ENCODE measurements around the gene RAB3IP. TPM values are rescaled to one million over a fixed set of nuclear protein-coding genes. Genes with fewer than 3 reads are reported as not detected.

RAB3IP gene
- total and polyA plus RNA-seq, 2 of the 4 experiments (the other 2 are of a cell fraction), result 1.5 to 2.7 TPM

GRCh38 chr12:69698054-69698453 lies 40.6 kb upstream of the RAB3IP start:
- H3K9me1 ChIP-seq (ENCODE audit: insufficient read depth, low read length), result no peaks in the 10 kb centered on the region
- H2BK15ac ChIP-seq (ENCODE audit: low read depth, low read length), result no peak overlapping the region
- no TSS peak for BruUV-seq (replicated peaks)
- H3K4ac ChIP-seq (ENCODE audit: low read depth, low read length), result no peak overlapping the region
- CTCF ChIA-PET, result no interaction called here
- no peak overlapping the region for H4K91ac ChIP-seq (ENCODE audit: insufficient read depth, low read depth, low read length)
- no peaks in the 10 kb centered on the region for H3K9me3 ChIP-seq (ENCODE audit: control insufficient read depth, insufficient read depth, low read length)
- H4K20me1 ChIP-seq (ENCODE audit: insufficient read depth, low read length), result no peaks in the 10 kb centered on the region
- H3K27me3 ChIP-seq (ENCODE audit: control insufficient read depth, insufficient read depth, low read length), result no peaks in the 10 kb centered on the region
- no peak overlapping the region for H4K8ac ChIP-seq (ENCODE audit: low read depth in 2 of 2, low read length in 2 of 2)
- no peak overlapping the region for H3K18ac ChIP-seq (ENCODE audit: low read depth, low read length)
- H3K4me1 ChIP-seq (ENCODE audit: control insufficient read depth, insufficient read depth, low read length), result no peaks in the 10 kb centered on the region
- intact Hi-C loops (cut with micrococcal nuclease) (no loop called here), in situ Hi-C loops (cut with MboI; ENCODE audit: low sequenced_read_pairs) (no loop called here), dilution Hi-C loops (cut with HindIII; ENCODE audit: low sequenced_read_pairs, unreplicated experiment) (no loop called here)
- H2BK20ac ChIP-seq (ENCODE audit: low read depth, low read length), result no peak overlapping the region
- no peak overlapping the region for H2AFZ ChIP-seq (replicated peaks; ENCODE audit: low read length, poor library complexity)
- no peak overlapping the region for H3K4me3 ChIP-seq (ENCODE audit: insufficient read depth, low read depth, low read length)
- no peak for TF ChIP-seq MAFK (IDR thresholded peaks at IDR 0.05; ENCODE audit: low read depth, low read length)
- TF ChIP-seq MXI1 (IDR thresholded peaks at IDR 0.05; ENCODE audit: borderline replicate concordance, low read depth, low read length), result no peak
- no peak for TF ChIP-seq RFX5 (IDR thresholded peaks at IDR 0.05; ENCODE audit: low read depth, low read length)
- TF ChIP-seq SMC3 (IDR thresholded peaks at IDR 0.05; ENCODE audit: low read depth, low read length), result no peak
- no peak for TF ChIP-seq FOS (IDR thresholded peaks at IDR 0.05; ENCODE audit: low read depth, low read length)
- no peak for TF ChIP-seq USF2 (IDR thresholded peaks at IDR 0.05; ENCODE audit: low read depth, low read length)
- DNase-seq, result no peak
- no CpG with 5 or more reads among the region's 2 CpGs for WGBS, 2 experiments (ENCODE audit: extremely low coverage in 2 of 2, insufficient read length in 1 of 2)
- H2BK120ac ChIP-seq (ENCODE audit: low read depth, low read length), result no peak overlapping the region
- no peak overlapping the region for H3K9ac ChIP-seq (ENCODE audit: low read depth, low read length)
- H3K23ac ChIP-seq (ENCODE audit: low read depth, low read length), result no peak overlapping the region
- no peak overlapping the region for H3K4me2 ChIP-seq (ENCODE audit: low read depth, low read length)
- H2AK5ac ChIP-seq (ENCODE audit: low read depth, low read length), result no peak overlapping the region
- no peak overlapping the region for H3K14ac ChIP-seq (replicated peaks; ENCODE audit: low read depth, low read length)
- POLR2A ChIA-PET (ENCODE audit: unreplicated experiment), result no interaction called here
- no peak overlapping the region for H2BK5ac ChIP-seq (ENCODE audit: low read depth, low read length, poor library complexity, severe bottlenecking)
- H3K36me3 ChIP-seq (ENCODE audit: control insufficient read depth, insufficient read depth, low read length), result no peaks in the 10 kb centered on the region
- ATAC-seq (ENCODE audit: low read depth), result 0 out of 2 replicates have a peak, but pooled peaks have one; percentile 21
- no peaks in the 10 kb centered on the region for H3K79me1 ChIP-seq (ENCODE audit: low read depth in 1 of 2, low read length in 2 of 2)
- no peak overlapping the region for H2AK9ac ChIP-seq (replicated peaks; ENCODE audit: low read depth, low read length, poor library complexity)
- H4K5ac ChIP-seq (ENCODE audit: low read depth, low read length), result no peak overlapping the region
- no peak overlapping the region for H3K27ac ChIP-seq (ENCODE audit: insufficient read depth, low read length)
- no peak overlapping the region for H3K56ac ChIP-seq (ENCODE audit: extremely low read depth, insufficient read depth, low read length)
